DMS153 treated with DMSO at 0.1 percent for 48 hours (cell line): ENCODE measurements around the gene INTS6L.

Experiments used
- DNase-seq: peaks from one replicate; lab custom pipeline; 2025; ENCODE audit not compliant: unreplicated experiment; lab: John Stamatoyannopoulos, UW

INTS6L gene

GRCh38 chrX:135520553-135521404 lies at the start of gene INTS6L:
TSS of gene INTS6L (plus strand) at chrX:135520660. CDS start at chrX:135520993, 333 bp downstream.
- peak; percentile 69 for DNase-seq

- DNase-seq: no peak
Measured at GRCh38 chrX:135476378-135476777, 44.1 kb upstream of the INTS6L start.

GRCh38 chrX:135477576-135477975 lies 42.9 kb upstream of the INTS6L start:
- DNase-seq: peak; percentile 86

- DNase-seq: no peak
Measured at GRCh38 chrX:135480076-135480475, 40.4 kb upstream of the INTS6L start.

- peak; percentile 57 for DNase-seq
Measured at GRCh38 chrX:135481696-135482179, 38.7 kb upstream of the INTS6L start.

- DNase-seq: peak; percentile 9
Measured at GRCh38 chrX:135484641-135485289, 35.7 kb upstream of the INTS6L start.

GRCh38 chrX:135489542-135489941 lies 30.9 kb upstream of the INTS6L start:
- no peak for DNase-seq

GRCh38 chrX:135490979-135491514 lies 29.4 kb upstream of the INTS6L start:
- no peak for DNase-seq

GRCh38 chrX:135494453-135494852 lies 26.0 kb upstream of the INTS6L start:
- no peak for DNase-seq

GRCh38 chrX:135497736-135498135 lies 22.7 kb upstream of the INTS6L start:
- DNase-seq: no peak

- DNase-seq: no peak
Measured at GRCh38 chrX:135498236-135498635, 22.2 kb upstream of the INTS6L start.

- no peak for DNase-seq
Measured at GRCh38 chrX:135505351-135505750, 15.1 kb upstream of the INTS6L start.

GRCh38 chrX:135509885-135510284 lies 10.6 kb upstream of the INTS6L start:
- no peak for DNase-seq

GRCh38 chrX:135512508-135513129 lies 7.8 kb upstream of the INTS6L start:
- no peak for DNase-seq

GRCh38 chrX:135513130-135513515 lies 7.3 kb upstream of the INTS6L start:
- no peak for DNase-seq

GRCh38 chrX:135516376-135516775 lies 4.1 kb upstream of the INTS6L start:
- no peak for DNase-seq

GRCh38 chrX:135518161-135518560 lies 2.3 kb upstream of the INTS6L start:
- no peak for DNase-seq

- no peak for DNase-seq
Measured at GRCh38 chrX:135520022-135520552, 373 bp upstream of the INTS6L start.

- DNase-seq: peak; percentile 79
Measured at GRCh38 chrX:135521405-135522131, 1.1 kb downstream of the INTS6L start.

- no peak for DNase-seq
Measured at GRCh38 chrX:135522132-135522530, 1.7 kb downstream of the INTS6L start.
